Frontal cortex (tissue), 4 donors: ENCODE results near the gene GALNT14. TPM values are rescaled to one million over a fixed set of nuclear protein-coding genes. Genes with fewer than 3 reads are reported as not detected.
A peak's percentile ranks its signal among the peaks of the same experiment; 100 is the strongest.
"Not testable (repeated sequence)": the region's sequence is repeated elsewhere in the genome, so short reads cannot be mapped to it uniquely, and the experiment has no call there.

ENCODE experiments used
- DNase-seq, 2 donors: peaks; one replicate each; pipeline ENCODE4 v3.0.0; 2012; ENCODE audit warnings: low spot score in 2 of 2
- FAIRE-seq: peaks from 2 replicates; lab custom pipeline; 2012; peaks lifted over from hg19 to GRCh38; lab: Jason Lieb, UNC
- total RNA-seq: library from RNA; depleted of rRNA; stranded (reverse); fragments of >200 nt; gene quantifications from one replicate; pipeline ENCODE4 v1.2.3, GENCODE V29; 2014
- donor health status: control.
- donor health status: control.
- donor health status: control.

GALNT14 gene
- total RNA-seq, 1 donor from 2014 or later, result 10.2 TPM

DNA sequence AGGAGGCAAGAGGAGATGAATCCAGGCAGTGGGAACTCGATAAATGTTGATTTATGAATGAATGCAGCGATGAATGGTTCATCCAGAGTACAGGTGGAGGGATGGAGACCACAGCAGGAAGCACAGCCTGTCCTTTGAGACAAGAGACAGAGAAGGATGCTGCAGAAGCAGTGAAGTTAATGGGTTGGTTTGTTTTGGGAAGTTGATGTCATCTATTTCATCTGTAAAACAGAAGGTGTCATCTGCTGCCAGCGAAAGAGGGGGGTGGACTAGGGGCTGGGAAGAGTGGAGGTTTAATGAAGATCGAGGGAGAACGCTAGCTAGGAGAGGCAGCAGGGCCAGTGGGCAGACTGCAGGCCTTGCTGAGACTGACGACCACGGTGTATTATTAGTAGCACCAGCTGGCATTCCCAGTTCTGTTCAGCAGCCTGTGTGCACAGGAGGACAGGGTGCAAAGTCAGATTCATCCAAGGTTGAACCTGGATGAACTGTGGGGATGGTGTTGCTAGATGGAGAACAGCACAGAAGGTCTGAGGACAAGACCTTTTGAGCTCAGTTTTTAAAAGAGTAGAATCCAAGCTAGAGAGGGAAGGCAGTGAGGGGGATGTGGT lies 210.7 kb downstream of the GALNT14 start:
- FAIRE-seq (no peak), DNase-seq (peak in 1 of 2 donors; percentile 24)

DNA sequence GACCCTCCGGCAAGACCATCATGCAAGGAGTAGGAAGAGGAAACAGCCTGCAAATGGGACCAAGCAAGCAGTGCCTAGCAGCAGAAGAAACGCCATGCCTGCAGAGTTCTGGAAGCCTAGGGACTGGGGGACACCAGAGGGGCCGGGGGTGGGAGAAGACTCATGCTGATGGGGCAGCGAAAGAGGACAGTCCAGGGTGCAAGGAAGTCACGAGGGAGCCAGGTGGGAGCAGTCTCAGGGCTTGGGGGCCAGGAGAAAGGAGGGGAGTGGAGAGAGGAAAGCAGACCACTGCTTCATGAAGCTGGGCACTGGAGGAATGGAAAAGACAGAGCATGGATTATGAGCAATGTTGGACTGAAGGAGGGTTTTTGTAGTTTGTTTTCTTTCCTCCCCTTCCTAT lies 211.6 kb downstream of the GALNT14 start:
- FAIRE-seq (no peak), DNase-seq (no peak)

DNA sequence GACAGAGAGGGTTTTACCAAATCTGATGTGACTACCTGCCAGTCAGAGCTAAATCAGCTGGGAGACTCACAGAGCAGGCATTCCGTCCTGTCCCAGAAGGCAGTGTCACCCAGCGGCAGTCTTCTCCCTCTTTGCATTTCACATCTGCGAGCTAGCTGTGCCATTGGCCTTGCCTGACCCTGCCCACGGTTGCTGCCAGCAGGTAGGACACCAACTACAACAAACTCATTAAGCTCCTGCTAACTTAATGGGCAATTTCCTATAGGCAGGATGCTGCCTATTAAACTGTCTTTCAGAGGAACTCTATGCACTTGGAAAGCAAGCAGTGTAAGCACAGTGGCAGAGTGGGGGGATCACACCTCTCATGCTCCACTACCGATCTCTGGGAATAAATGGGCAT lies 214.6 kb downstream of the GALNT14 start:
- no peak for DNase-seq
- FAIRE-seq, result no peak

DNA sequence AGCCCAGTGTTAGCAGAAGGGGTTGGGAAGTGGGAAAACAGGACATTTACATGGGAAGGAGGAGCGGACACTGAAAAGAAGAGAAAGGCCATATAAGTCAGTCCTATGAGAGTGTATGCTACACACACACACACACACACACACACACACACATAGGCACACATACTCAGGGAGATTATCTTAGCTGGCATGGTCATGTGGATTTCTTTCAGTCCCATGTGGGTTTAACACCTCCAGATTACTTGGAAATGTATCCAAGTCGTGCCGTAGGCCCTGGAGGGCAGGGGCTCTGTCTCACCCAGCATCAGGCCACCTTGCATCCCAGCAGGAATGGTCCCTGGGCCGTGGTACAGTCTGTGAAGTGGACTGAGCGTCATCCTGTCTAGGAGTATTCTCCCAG lies 217.7 kb downstream of the GALNT14 start:
- DNase-seq (no peak), FAIRE-seq (no peak)

DNA sequence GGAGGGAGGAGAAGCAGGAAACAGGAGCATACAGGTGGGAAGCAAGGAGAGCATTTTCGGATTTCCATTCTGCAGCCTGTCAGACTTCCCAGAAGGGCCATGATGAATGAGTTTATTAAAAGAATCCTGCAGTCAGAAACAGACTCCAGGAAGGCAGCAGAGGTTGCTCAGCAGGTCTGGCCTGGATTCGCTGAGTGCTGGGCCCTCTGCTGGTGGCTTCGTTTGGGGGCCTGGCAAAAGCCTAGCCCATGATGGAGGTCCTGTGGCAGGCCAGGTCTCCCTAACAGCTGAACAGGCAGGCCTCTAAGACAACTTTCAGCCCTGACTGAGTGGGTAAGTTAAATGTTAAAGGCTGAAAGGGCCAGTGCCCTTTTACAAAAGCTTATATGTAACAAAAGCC lies 222.8 kb downstream of the GALNT14 start:
- DNase-seq (no peak), FAIRE-seq (no peak)

DNA sequence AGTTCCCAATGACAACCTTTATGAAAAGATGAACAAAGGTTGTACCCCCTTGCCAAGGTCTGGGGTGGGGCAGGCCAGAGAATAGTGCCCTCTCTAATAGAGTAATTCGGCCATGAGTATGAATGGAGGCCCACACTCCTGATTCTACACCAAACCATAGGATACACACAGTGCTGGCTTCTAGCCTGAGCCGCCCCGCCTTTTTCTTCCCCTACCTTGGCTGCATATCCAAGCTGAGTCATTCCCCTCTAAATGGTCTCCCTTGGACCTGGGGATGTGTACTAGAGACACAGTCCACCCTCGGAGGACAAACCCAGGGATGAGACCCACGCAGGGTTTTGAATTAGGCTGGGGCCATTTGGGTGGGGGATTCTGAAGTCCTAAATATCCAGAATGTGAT lies 223.8 kb downstream of the GALNT14 start:
- no peak for DNase-seq
- FAIRE-seq, result no peak

DNA sequence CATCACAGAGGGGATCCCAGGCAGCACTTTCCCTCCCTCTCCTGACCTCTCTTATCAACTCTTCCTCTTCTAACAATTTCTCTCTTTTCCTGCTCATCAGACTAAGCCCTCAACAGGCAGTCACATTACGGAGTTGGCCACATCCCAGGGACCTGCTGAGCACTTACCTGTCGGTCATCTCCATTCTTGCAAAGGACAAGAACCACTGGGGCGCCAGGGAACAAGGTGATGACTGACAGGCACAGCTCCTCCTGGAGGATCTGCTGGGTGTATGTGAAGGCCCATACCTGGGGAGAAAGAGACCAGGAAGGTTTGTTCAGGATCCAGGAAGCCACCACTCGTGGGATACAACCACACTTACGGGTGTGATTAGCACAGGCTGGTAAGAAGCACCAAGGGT lies 226.2 kb downstream of the GALNT14 start:
- FAIRE-seq (no peak), DNase-seq (no peak)

DNA sequence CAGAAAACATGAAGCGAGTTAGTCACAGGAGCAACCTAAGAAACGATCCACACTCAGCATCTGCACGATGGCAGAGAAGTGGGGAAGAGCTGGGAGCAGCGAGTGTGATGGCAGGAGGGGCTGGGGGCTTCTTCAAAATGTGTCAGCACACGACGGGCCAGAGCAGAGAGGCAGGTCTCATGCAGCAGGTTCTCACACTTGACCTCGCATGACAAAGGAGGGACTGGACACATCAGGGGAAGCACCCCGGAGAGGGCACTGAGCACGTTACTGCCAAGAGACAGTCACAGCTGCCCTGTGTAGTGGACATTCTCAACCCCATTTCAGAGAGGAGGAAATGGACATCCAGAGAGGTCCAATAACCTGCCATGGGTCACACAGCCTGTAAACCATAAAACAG lies 226.9 kb downstream of the GALNT14 start:
- no peak for FAIRE-seq
- DNase-seq, result no peak

DNA sequence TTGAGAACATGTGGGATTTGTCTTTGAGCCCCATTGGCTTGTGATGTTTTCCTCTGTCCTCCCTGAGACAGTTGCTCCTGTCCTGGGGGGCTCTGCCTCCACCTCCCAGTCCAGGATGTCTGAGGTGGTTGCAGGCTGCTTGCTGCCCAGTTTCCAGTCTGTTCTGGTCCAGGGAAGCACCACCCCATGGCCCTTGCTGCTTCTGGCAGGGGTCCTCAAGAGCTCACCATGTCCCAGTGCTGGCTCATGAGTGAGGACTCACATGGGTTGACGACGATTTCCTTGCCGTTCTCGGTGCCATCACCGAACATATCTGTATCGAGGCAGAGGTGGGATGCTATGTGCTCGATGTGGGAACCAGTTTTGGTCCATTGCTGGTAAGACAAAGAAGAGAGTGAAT lies 227.6 kb downstream of the GALNT14 start:
- DNase-seq, result no peak
- FAIRE-seq, result no peak

DNA sequence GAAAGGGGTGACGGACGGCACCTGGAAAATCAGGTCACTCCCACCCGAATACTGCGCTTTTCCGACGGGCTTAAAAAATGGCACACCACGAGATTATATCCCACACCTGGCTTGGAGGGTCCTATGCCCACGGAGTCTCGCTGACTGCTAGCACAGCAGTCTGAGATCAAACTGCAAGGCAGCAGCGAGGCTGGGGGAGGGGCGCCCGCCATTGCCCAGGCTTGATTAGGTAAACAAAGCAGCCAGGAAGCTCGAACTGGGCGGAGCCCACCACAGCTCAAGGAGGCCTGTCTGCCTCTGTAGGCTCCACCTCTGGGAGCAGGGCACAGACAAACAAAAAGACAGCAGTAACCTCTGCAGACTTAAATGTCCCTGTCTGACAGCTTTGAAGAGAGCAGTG lies 233.8 kb downstream of the GALNT14 start:
- not testable (repeated sequence) for DNase-seq, FAIRE-seq

DNA sequence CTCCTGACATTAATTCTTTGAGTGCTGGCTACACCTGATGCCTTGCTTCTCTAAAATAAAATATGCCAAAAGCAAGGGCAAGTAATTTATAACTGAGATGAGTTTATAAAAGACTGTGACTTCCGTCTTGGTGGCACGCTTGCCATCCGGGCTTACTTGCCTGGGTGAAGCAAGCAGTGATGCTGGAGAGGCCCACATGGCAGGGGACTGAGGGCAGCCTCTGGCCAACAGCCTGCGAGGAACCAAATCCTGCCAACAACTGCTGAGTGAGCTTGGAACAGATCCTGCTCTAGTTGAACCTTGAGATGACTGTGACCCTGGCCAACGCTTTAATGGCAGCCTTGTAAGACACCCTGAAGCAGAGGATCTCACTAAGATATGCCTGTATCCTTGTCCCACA lies 234.9 kb downstream of the GALNT14 start:
- no peak for FAIRE-seq

DNA sequence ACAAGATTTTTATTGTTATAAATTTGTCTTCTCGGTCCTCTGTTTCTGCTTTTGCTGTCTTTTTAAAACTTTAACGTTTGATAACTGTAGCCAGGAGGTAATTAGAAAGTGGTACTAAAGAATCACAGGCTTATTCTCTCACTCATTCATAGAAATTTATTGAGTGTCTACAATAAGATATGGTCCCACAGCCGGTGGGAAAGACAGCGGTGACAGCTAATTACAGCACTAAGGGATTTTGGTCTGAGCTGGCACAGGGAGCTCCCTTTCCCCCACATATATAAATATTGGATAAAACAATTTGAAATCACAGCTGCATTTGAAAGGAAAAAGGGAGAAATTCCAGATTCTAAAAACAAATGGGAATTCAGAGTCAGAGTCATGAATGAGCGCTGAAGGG lies 237.9 kb downstream of the GALNT14 start:
- FAIRE-seq, result no peak
- no peak for DNase-seq

More for the DNA sequence above, 234.9 kb downstream of the GALNT14 start:
- no peak for DNase-seq

DNA sequence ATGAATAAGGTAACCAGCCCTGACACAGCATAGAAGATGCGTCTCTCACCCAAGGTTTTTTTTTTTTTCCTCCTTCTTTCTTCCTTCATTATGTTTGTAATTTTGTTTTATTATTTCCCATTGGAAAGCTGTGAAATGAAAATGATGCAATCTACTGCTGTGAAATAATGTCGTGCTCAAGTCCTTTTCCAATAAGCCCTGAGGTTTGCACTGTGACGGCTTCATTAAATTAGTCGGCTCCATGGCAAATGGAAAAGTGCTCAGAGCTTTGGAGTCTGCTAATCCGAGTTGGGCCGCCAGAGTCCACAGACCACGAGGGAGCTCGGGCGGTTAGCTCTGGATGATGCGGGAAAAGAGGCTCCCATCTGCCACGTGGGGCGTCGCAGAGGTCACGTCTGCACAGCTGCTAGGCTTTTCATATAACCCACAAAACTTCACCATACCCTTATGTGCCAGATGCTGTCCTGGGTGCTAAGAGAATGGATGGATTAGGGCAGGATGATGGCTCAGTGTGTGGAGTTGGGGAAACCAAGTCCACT lies 238.7 kb downstream of the GALNT14 start:
- DNase-seq (no peak), FAIRE-seq (no peak)

DNA sequence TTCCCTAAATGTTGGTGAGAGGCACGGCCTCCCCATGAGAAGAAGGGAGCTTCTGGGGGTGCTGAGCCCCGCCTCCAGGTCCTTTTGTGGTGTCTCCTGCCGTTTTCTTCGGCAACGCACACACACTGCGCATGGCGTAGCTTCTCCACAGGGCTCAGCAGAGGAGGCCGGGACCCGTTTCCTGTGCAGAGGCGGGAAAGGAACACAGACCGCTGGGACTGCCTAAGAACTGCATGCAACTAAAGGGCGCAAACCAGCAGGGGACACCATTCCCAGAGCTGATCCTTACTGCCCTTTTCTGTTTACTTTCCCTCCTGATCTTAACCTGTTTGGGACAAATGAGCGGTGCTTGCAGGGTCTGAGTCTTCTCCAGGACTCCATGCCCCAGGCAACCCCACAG lies 240.7 kb downstream of the GALNT14 start:
- DNase-seq, result no peak
- no peak for FAIRE-seq

DNA sequence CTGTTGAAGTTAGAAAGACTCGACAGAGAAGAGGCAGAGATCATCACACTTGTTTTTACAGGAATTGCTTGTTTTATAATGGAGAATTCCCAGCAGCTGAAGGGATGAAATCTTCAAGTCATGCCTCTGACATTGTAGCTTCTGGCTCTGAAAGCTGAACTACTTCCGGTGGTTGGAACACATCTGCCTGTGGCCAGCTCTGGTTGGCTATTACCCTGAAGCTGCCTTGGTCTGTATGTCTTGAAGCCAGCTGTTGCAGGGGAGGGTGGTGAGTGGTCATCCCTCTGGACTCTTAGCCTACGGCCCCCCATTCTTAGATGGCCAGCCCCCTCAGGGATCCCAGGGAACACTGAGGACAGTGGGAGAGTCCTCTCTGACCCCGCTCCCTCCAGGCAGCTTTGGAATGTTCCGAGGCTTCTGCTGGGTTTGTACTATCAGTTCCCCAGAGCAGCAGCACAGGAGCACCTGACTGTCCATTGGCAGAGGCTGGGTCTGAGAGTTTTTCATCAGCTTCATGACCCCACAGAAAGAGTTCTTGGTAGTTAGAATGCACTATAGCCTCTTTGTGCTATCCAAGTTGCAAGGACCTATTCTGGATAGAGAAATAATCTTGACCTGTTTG lies 243.6 kb downstream of the GALNT14 start:
- DNase-seq (no peak), FAIRE-seq (no peak)

DNA sequence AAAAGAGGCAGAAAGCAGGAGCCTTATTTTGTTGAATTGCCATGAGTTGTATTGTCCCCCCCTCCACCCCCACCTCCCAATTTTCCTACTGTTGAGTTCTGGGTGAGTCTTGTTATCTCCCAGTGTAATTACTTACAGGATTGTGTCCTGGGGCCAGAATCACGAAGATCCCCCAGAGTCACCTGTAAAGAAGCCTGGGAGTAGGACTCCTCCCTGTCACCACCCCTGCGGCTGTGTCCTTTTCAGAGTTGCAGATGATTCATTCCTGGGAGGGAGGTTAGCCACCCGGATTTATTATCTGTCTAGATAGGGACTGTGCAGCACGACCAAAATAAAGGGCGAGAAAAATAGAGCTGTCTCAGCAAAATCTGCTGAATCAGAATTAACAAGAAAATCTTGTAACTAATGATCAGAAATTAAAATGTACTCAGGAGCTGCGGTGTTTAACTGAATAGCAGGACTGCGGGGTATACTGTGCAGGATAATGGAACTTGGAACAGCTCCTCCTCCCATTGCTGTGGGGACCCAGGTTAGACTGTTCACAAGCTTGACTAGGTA lies 249.3 kb downstream of the GALNT14 start:
- FAIRE-seq, result no peak
- no peak for DNase-seq

DNA sequence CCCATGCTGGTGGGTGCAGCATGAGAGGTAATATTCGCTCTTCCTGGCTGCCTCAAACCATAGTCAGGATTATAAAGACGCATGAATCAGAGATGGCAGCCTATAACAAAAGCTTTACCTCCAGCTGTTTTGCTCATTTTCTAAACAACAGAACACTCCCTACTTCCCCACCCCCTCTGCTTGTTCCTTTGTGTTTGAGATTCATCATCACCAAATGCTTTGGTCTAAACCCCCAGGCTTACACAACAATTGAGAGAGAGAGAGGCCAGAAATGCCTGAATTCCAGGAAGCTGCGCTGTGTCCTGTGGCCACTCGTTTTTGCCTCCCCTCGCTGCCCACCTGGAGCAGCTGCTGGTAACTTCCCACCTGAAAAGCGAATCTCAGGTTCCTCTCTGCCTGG lies 252.2 kb downstream of the GALNT14 start:
- FAIRE-seq (no peak), DNase-seq (no peak)

DNA sequence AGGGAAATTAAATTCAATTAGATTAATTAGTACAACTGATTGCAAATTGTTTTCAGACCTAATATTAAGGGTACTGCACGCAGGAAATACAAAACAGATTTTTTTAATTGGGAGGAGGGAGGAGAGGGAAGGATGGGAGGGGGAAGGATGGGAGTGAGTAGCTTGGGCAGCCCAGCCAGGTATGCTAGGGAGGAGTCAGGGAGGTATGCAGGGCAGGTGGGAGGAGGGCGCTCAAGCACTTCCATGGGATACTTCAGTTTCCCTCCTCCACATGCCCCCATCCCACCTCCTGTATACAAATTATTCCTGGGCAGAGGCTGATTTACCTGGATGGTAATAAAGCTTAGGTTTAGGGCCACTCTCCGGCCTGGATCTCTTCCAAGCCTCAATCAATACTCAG lies 254.4 kb downstream of the GALNT14 start:
- FAIRE-seq, result no peak
- DNase-seq, result no peak

DNA sequence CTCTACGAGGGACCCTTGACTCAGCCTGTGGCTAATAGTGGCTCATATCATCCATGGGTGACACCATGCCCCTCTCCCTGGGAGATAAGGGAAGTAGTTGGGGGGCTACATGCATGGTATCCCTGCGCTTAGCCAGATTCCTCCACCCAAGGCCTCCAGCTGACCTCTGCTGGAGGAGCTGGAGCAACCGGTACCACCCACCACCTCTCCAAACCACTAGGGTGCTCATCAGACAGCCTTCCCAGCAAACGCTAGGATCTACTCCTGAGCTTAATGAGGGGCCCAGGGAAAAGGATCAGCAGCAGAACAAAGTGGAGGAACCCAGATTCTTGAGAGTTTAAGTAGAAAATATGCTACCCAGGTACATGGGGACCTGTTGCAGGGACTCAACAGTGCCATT lies 255.1 kb downstream of the GALNT14 start:
- DNase-seq (no peak), FAIRE-seq (no peak)

DNA sequence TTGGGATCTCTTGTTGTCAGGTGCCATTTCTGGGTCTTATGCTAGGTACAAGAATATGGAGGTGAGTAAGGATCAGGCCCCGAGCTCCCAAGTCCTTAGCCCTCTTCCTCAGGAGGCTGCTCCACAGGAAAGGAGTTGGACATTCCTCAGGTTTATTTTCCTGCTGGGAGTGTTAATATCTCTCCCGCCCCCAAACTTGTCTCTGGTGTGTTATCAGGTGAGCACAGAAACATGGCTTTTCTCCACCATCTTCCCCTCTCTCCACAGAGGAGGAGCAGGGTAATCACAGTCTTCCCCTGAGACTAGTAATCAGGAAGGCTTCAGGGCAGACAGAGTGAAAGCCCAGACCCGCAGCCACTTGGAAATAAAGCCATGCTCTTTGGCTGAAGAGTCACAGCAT lies 257.7 kb downstream of the GALNT14 start:
- FAIRE-seq (no peak), DNase-seq (no peak)

DNA sequence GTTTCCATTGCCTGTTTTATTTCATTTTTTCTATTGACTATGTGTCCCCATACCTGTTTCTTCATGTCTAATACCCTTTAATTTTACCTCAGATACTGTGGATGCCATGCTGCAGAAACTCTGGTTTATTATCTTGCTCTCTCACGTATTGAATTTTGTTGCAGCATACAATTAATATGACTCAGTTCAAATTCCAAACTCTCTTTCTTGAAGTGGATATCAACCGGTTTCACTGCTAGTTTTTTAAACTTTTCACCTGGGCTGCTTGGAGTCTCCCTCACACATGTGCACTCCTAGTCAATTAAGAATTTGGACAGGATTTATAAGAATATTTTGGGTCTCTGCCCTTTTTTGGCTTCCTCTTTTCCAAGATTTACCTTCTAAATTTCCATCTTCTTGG lies 260.4 kb downstream of the GALNT14 start:
- FAIRE-seq, result no peak
- DNase-seq, result no peak

DNA sequence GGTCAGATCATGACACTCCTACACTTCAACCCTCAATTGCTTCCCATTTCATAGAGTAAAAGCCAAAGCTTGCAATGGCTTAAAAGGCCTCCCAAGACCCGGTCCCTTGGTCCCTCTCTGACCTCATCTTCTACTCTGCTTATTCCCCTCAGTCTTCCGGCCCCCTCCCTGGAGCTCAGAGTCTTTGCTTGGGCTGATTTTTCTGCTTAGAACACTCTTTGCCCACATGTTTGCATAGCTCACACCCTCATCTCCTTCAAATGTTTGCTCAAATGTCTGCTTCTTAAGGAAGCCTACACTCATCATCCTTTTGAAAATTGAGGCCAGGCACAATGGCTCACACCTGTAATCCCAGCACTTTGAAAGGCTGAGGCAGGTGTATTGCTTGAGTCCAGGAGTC lies 265.4 kb downstream of the GALNT14 start:
- DNase-seq, result no peak
- no peak for FAIRE-seq
